Measurements from ENCODE around the gene MIER3. TPM values are rescaled to one million over a fixed set of nuclear protein-coding genes. Genes with fewer than 3 reads are reported as not detected.
A peak's percentile ranks its signal among the peaks of the same experiment; 100 is the strongest.

Gene MIER3
- total RNA-seq, 1 experiment from 2014 or later: 9.5 TPM

DNA sequence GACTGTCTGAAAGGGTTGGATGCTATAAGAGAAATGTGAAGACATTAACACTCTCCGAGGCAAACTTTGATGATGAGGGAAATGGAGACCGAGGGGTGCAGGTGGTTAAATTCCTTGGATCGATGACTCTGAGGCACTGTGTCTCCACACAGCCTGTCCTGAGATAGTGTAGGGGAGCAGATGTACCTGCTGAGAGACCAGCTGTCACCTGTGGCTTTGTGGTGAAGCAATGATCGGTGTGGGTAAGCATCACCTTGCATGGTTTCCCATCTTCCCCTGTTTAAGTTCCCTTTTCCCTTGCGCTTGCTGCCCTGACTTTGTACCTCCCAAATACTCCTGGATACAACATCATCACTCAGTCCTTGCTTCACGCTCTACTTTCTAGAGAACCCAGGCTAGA lies 9.8 kb upstream of the MIER3 start:
- DNase-seq (ENCODE audit: low read depth): no peak

DNA sequence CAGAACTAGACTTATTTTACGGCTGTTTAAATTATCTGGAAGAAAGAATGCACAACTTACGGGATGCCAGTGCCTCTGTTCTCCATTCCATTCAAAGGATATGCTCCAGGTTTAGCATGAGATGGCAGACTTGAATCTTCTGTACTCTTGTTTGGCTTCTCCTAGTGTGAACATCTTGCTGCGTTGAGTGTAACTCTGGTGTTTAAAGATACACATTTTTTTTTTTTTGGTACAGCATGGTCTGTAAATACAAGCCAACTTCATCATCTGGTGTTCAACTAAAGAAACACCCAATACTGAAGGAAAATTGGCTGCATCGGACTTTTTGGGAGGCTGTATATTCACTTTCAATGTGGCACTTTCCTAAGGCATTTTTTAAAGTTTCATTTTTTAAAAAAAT lies 7.4 kb upstream of the MIER3 start:
- no peak for DNase-seq (ENCODE audit: low read depth)

DNA sequence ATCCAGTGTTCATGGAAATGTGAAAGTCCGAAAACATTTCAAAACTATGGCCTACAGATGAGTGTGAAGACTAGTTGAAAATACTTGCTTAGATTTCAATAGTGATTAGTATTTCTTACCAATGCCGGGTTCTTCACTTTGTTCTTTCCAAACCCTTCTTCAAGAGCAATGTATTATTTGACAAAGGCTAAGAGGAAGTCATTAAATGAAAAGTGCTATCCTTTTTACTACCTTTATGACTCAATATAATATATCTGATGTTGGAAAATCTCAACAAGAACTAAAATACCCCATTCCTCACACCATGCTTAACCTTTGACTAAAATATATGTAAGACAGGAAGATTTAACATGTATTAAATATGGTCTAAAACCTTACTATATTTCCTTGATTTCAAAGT lies 6.7 kb upstream of the MIER3 start:
- no peak for DNase-seq (ENCODE audit: low read depth)

DNA sequence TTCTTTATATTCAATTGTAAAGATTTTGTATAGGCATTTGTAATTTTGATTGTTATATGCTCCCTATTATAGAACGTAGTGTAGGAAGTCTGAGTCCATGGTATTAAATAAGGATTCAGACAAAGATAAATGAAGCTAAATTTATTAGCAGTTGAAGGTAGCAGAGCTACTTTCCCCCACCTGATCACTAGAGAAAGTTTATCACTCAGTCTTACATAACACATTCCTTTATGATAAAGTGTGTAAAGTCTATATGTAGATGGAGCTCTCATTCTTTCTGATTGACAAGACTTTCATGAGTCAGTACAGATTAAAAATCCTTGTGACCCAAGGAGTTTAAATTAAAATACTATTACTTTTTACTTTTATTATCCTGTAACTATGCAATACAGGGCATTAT lies 2.3 kb upstream of the MIER3 start:
- DNase-seq (ENCODE audit: low read depth): no peak

DNA sequence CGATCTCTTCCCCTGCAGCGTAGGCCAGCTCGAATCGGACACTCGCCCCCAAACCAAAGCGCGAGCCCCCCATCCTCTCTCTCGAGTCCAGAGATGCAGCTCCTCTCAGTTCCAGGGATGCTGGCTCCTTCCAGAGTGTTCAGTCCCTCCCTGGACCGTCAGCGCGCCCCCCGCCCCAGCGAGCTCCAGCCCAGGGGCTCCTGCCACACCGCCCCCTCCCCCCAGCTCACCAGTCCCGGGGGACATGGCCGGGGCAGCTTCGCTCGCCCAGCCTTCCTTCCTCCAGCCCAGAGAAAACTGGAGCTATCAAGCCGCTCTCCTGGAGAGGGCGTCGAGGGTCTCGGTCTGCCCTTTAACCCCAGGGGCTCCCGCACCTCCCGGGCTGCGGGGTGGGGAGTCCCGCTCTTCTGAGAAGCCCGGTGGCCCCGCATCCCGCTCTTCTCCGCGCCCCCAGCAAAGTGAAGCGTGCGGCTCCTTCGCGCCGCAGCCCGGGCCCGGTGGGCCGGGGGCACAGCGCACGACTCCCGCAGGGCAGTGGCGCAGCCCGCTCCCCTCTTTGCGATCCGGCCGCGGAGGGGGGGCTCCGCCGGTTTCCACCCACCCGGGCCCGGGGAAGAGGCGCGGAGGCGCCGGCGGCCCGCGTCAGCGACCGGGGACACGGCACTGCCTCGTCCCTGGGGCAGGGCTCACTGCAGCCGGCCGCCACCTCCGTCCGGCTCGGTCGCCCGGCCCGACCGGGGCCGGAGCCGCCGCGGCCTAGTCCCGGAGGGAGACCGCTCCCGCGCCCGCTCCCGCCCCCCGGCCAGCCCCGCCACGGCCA lies 587 bp downstream of the MIER3 start:
- DNase-seq (ENCODE audit: low read depth): peak; percentile 6

DNA sequence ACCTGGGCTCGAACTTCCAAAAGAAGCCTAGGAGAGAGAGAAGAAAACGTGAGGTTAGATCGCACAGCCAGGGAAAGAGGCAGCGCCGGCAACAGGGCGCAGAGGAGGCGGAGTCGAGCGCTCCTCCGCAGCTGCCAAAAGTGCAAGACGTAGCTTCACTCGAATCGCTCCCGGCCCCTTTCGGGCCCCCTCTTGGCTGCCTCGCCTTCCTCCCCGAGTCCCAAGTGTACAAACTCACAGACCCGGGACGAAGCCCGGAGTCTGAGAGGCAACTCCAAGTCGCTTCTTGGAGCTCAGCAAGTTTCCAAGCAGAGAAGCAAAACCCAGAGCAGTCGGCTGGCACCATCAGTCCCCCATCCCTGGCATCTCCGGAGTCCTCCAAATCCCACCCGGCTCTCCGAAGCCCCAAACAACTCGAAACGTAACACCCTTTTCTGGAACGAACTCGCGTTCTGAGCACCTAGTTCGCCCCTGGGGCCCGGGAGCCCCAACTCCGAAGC lies 1.2 kb downstream of the MIER3 start:
- DNase-seq (ENCODE audit: low read depth): peak; percentile 56

DNA sequence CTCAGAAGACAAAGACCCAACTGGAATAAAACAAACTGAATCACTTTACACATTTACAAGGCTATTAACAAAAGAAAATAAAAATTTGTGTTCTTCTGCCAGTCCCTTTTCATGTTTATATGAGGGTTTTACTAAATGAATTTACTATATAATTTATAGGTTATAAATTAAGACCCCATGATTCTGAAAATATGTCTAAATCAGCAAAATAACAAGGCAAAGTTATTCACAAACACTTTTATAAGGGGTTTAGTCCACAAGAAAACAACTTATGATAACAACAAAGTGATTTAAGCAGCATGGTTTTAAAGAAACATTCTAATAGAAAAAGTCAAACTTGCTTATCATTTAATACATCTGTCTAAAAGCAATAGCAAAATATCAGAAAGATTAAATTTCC lies 4.9 kb downstream of the MIER3 start:
- DNase-seq (ENCODE audit: low read depth): no peak

DNA sequence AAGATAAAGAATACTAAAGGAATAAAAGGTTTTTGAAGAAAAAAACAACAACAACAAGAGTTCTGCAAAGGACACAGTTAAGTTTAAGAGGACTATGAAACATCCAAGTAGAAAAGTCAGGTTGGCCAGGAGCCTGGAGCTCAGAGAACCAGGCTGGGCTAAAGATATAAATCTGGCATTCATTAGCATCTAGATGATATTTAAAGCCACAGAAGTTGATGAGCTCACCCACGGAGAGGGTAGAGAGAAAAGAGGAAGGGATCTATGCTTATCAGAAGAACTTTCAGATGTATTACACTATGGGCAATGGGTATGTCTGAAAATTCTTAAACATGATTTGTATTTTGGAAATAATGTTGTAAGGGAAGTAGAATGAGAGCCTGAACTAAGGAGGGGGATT lies 9.9 kb downstream of the MIER3 start:
- DNase-seq (ENCODE audit: low read depth): no peak

DNA sequence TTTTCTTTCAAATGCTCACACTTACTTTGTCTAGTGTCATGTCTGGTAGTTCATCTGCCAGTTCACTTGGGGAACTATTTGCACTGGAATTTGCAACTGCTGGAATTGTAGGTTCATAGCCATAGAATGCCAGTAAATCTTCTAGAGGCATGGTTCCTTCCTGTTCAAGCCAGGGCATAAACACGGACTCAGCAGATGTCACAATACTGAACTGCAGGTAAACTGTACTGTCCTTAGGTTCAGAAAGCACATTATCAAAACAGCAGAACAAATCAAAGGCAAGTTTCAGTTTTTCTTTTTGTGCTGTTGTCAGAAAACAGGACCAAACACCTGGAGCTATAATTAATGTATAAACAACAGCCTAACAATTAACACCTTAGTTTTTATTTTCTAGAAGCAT lies 13.1 kb downstream of the MIER3 start:
- no peak for DNase-seq (ENCODE audit: low read depth)

DNA sequence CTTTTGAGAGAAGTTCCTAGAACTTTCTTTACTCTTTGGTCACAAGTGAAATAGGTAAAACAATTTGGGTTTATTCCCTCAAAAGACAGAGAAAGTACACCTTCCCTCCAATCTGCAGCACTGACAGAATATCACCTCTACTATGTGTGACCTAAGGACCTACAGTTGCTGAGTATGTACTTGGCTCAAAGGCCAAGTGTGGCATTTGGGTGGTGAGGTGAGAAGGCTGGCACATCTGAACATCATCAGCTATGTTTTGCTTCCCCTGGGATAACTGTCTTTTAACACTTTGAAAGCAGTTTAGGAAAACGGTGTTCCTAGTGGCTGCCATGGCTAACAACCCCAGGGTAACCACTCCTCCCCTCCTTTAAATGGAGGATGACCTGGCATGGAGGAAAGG lies 17.6 kb downstream of the MIER3 start:
- no peak for DNase-seq (ENCODE audit: low read depth)

DNA sequence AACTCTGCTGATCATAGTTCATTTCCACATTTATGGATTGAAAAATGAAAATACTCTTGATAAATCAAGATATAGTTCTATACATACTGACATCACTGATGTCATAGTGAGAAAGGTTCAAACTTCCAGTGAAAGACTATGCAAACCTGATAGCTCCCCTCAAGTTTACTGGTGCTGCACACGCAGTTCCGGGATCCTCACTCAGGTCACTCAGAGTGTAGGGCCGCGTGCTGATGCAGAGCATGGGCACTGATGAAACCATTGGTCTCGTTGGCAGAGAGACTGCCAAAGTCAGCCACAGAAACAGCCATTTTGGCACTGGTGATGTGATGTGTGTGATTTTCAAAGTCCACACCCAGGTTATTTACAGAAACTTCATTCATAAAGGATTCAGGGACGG lies 29.0 kb downstream of the MIER3 start:
- DNase-seq (ENCODE audit: low read depth): no peak

DNA sequence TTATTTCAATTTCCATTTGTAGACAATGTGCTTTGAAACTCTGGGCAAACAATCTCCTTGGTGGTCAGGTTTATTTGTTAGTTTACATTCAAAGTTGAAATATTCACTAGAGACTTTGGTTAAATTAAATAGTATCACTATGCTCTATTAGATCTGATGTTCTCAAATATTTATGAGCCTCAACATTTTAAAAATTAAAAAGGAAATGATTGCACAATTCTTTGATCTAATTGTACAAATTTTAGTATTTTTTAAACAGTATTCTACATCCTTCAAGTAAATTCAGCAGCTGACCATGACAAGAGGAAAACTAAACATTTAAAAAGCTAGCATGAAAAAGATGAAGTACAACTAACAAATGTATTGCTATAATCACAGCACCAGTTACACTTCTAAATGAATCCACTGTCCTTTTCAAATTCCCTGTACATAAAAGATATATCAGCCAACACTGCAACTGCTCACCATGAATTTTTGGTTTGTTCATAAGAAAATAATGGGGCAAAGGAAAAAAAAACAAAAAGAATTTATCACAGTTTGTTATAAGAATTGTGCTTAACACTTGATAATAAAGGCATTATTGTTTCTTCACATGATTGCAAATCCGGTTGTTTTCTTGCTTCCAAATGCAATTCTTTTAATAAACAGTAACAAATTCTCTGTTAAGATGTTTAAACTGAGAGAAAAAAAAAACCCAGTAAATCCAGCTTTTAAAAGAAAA lies 31.8 kb downstream of the MIER3 start:
- DNase-seq (ENCODE audit: low read depth): no peak

DNA sequence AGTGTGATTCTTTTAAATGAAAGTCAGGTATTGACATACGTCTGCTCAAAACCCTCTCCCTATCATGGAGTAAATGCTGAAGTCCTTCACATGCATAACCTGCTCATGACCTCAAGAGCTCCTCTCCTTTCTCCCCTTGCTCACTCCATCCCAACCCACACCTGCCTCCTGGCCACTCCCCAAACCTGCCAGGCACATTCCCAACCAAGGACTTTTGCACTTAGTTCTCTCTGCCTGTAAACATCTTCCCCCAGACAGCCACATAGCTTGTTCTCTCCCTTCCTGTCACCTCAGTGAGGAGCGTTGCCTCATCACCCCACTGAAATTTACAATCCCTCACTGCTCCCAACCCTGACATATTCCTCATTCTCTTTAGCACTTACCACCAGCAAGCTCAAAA lies 33.9 kb downstream of the MIER3 start:
- no peak for DNase-seq (ENCODE audit: low read depth)

DNA sequence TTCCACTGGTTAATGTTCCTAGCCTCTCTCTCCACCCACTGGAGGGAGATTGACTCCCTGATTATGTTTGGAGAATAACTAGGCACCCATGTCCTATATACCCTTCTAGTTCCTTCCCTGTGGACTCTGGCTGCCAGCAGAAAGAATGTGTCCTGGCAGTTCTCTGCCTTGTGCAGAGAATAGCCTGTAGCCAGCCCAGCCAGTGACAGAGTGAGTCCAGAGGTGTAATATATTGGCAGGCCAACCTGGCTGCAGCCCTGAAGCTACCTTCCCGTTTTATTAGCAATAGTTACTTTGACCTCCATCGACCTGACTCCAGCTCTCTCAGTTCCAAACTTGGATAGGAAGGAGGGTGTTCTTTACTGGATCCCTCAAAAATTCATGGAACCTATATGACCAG lies 34.4 kb downstream of the MIER3 start:
- no peak for DNase-seq (ENCODE audit: low read depth)

DNA sequence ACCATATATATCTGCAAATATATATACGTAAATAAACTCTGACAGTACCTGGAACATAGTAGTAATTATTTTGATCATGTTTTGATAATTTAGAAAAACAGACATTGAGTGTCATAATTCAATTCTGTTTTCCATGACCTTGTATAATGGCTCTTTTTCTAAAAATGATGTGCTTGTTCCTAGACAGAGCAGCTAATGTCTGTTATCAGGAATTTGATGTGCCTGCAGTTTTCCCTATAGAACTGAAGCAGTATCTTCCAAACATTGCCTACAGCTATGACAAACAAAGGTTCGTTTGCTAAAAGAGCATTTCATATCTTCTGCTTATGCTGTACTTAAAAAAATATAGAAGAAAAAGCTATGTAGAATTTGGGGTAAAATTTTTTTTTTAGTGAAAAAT lies 37.2 kb downstream of the MIER3 start:
- no peak for DNase-seq (ENCODE audit: low read depth)

DNA sequence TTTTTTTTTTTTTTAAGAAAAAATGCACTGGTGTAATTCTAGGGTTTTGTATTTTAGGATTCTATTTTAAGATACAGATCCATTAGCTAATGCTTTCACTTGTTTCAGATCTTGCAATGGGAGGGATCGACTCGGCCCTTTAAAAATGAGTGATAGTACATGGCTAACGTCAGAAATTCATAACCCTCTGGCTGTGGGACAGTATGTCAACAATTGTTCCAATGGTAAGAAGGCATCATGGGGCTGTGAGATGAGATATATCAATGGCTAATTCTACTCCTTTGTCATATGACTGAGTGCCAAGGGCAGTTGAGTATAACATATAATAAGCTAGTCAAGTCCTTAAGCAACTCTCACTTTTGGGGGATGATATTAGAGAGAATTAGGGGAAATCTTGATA lies 38.2 kb downstream of the MIER3 start:
- no peak for DNase-seq (ENCODE audit: low read depth)

DNA sequence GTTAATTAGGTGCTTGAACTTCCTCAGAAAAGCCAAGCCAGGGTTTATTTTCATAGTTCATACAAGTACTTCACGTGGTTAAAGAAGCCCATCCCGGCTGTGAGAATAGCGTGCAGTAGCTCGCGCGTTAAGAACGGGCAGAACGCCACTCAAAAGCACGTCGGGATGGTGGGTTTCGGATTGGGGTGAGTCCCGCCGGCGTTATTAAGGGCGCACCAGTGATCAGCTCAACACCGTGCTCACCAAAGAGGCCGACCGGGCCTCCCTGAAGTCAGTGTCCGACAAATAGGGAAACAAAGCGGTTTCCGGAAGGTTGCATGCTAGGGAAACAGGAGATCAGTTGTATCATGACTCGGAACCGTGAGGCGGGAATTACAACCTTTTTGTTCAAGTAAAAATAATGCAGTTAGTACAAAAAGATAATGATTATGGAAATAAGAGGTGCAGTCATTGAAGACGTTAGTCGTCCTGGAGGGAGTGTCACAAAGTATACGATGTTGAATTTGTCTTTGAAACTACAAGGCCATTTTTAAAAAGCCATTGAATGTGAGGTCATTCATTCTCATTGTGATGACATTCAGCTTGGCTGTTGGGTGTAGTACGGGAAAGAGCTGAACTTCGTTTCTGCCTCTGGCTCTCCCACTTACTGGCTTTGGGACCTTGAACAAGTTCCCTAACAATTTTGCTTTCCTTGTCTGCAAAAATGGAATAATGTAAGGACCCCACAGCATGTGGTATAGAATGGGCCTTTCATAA lies 41.5 kb downstream of the MIER3 start:
- no peak for DNase-seq (ENCODE audit: low read depth)

DNA sequence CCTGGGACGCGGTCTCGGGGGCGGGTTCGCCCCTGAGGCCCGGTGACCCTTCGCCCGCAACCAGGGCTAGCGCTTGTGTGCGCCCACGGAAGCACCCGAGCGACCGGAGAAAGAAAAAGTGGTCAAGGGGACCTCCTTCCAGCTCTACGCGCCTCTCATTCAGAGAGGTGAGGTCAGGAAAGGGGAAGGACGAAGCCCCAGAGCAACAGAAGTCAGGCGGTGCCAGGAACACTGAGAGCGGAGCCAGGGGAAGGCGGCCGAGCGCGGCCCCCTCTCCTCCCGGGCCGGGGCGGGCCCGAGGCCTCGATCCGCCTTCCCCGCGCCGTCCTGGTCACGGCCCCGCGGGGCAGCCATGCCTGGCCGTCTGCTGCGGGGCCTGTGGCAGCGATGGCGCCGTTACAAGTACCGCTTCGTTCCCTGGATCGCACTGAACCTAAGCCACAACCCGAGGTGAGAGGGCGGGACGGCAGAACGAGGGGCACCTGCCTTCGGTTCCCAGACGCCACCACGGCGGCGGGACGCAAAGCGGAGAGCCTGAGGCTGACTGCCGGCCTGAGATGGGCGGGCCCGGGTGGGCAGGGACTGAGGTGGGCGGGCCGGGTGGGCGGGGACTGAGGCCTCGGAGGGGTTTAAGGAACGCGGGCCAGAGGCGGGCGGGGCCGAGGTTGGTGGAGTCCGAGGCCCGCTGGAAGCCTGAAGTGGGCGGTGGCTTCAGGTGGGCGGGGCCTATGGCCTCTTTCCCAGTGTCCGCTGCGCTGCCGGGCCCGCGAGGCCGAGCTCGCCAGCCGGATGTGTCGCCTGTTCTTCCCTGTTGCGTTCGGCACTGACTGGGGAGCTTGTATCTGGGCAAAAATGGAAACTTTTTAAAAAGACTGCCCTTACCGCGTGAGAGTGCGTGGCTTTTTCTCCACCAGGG lies 42.4 kb downstream of the MIER3 start, which contains the start of gene SETD9:
SETD9 (plus strand) TSS at position 303 of the 916 bp plus-strand sequence; CDS start at position 353, 50 bp downstream.
- DNase-seq (ENCODE audit: low read depth): peak; percentile 95

DNA sequence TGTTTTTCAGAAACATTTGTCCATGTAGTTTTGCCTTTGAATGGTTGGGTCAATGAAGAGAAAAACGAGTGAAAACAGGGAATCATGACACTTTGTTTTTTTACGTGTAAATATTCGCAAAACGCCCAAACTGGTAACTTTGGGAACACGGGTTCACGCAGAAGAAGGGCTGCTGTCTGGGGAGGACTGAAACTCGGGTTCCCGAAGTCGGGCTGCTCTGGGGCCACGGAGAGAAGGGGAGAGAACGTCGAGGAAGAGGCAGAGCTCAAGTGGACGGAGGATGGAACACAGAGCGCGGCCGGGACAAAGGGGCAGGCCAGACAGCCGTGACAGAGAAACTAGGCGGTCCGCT lies 43.0 kb downstream of the MIER3 start:
- DNase-seq (ENCODE audit: low read depth): no peak

DNA sequence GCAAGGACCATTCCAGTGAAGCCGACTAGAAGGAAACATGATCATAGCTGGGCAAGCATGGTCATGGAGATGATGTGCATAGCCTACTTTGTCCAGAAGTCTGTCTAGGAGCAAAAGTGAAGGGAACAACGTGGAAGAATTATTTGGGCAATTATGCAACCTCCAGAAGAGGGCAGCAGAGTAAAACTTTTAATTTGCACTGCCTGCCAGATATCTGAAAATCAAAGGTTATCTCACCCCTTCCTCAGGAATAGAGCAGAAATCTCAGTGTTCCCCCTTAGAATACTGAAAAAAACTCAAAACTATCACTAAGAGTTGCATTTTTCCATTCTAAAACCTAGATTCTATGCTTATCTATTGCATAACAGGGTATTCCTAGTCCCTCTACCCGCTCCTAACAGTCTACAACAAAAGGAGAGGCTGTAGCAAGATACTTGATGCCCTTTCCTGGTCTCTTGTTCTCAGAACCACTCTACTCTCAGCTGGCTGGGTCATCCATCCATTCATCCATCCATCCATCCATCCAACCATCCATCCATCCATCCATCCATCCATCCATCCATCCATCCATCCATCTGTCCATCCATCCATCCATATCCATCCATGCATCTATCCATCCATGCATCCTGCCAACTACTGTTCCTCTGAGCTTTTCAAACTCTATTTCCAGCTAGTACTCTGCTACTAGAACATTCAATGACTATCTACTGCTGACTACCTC lies 50.9 kb downstream of the MIER3 start:
- DNase-seq (ENCODE audit: low read depth): peak; percentile 61

All from HT1080 (cell line).